K562 (cell line): Measurements from ENCODE around the gene SLC7A8. TPM values are rescaled to one million over a fixed set of nuclear protein-coding genes. Genes with fewer than 3 reads are reported as not detected.
A peak's percentile ranks its signal among the peaks of the same experiment; 100 is the strongest.

Experiments
- ATF7 ChIP-seq: fragments of 450-650 bp; IDR thresholded peaks from 2 replicates; pipeline ENCODE4 v1.7.1; 2014; ENCODE audit warnings: mild to moderate bottlenecking, moderate library complexity
- CHD2 ChIP-seq: IDR thresholded peaks from 2 replicates; pipeline ENCODE4 v1.6.1; 2011; ENCODE audit warnings: low read depth, low read length
- ESRRB ChIP-seq: fragments of 250-450 bp; sonication (Bioruptor Pico); IDR thresholded peaks from 2 replicates; pipeline ENCODE4 v1.5.0; 2020; ENCODE audit warnings: mild to moderate bottlenecking, moderate library complexity, borderline replicate concordance
- HOMEZ ChIP-seq: fragments of 250-450 bp; sonication (Bioruptor Pico); IDR thresholded peaks from 2 replicates; pipeline ENCODE4 v1.4.0; 2020; ENCODE audit warnings: mild to moderate bottlenecking, moderate library complexity
- KLF16 ChIP-seq: IDR thresholded peaks from 2 replicates; pipeline ENCODE4 v1.6.1; 2016; ENCODE audit warnings: antibody characterized with exemption
- MEF2D ChIP-seq: conservative IDR thresholded peaks from 2 replicates; pipeline ENCODE4 v1.6.1; 2016; ENCODE audit warnings: low read depth, missing genetic modification characterization, missing compliant biosample characterization
- SRSF7 ChIP-seq: fragments of 200-400 bp; formaldehyde crosslinking; optimal IDR thresholded peaks from 2 replicates; pipeline ENCODE3; 2017; ENCODE audit warnings: mild to moderate bottlenecking, low read depth, low read length
- TCF7L2 ChIP-seq: fragments of 150-350 bp; IDR thresholded peaks from 2 replicates; pipeline ENCODE4 v1.6.1; 2016; ENCODE audit warnings: low read depth, mild to moderate bottlenecking, low read length, moderate library complexity
- ZNF57 ChIP-seq: fragments of 450-650 bp; formaldehyde crosslinking; IDR thresholded peaks from 2 replicates; pipeline ENCODE4 v1.4.0; 2020; ENCODE audit warnings: mild to moderate bottlenecking, moderate library complexity
- polyA plus RNA-seq, 8 experiments: library from polyadenylated mRNA; depleted of rRNA in 4 of 8; stranded (reverse) in 5 of 8; unstranded in 3 of 8; fragments of >200 nt; fragmentation: Nextera tagmentation in 2 of 8; fragmentation: Illumina TruSeq in 1 of 8; extraction: Ambion mirVana in 2 of 8; extraction: Trizol in 1 of 8; gene quantifications; 2 replicates each; pipeline versions ENCODE4 v1.2.1 to v1.2.3, GENCODE V29; 2011 to 2014; ENCODE audit warnings: inconsistent platforms in 1 of 8, missing spikeins in 1 of 8
- total RNA-seq, 7 experiments: library from RNA; depleted of rRNA in 6 of 7; stranded (reverse); fragments of >200 nt in 6 of 7; fragmentation: Illumina TruSeq in 2 of 7; extraction: Trizol in 2 of 7; gene quantifications; 2 replicates each; pipeline versions ENCODE4 v1.2.1 to v1.2.3, GENCODE V29; 2011 to 2021; ENCODE audit warnings: low replicate concordance in 1 of 7
- TF ChIP-seq, protein P1 (sequence below), 2 experiments: fragments of 450-650 bp in 1 of 2; IDR thresholded peaks; 2 replicates each; pipeline ENCODE4 v1.6.1; 2011 to 2017; ENCODE audit warnings: low read depth in 2 of 2, antibody characterized with exemption in 1 of 2, borderline replicate concordance in 1 of 2, low read length in 1 of 2, mild to moderate bottlenecking in 1 of 2, mixed read lengths in 1 of 2; ENCODE audit not compliant: control insufficient read depth in 1 of 2

Gene SLC7A8
- total and polyA plus RNA-seq, 9 of the 15 experiments (the other 6 are each of a cell fraction or from before 2014, with no cell fraction given): 2.0 to 33.0 (median 6.0) TPM

GRCh38 chr14:23128969-23129758 is 54.3 kb downstream of the SLC7A8 start (continued):
- no peak for TF ChIP-seq HOMEZ
- TF ChIP-seq ZNF57 (CRISPR knock-in tag): no peak
- no peak for TF ChIP-seq ESRRB (CRISPR knock-in tag)
- TF ChIP-seq, protein P1, sequence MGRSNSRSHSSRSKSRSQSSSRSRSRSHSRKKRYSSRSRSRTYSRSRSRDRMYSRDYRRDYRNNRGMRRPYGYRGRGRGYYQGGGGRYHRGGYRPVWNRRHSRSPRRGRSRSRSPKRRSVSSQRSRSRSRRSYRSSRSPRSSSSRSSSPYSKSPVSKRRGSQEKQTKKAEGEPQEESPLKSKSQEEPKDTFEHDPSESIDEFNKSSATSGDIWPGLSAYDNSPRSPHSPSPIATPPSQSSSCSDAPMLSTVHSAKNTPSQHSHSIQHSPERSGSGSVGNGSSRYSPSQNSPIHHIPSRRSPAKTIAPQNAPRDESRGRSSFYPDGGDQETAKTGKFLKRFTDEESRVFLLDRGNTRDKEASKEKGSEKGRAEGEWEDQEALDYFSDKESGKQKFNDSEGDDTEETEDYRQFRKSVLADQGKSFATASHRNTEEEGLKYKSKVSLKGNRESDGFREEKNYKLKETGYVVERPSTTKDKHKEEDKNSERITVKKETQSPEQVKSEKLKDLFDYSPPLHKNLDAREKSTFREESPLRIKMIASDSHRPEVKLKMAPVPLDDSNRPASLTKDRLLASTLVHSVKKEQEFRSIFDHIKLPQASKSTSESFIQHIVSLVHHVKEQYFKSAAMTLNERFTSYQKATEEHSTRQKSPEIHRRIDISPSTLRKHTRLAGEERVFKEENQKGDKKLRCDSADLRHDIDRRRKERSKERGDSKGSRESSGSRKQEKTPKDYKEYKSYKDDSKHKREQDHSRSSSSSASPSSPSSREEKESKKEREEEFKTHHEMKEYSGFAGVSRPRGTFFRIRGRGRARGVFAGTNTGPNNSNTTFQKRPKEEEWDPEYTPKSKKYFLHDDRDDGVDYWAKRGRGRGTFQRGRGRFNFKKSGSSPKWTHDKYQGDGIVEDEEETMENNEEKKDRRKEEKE (IDR thresholded peaks at IDR 0.05; ENCODE audit: borderline replicate concordance in 1 of 2, control insufficient read depth in 1 of 2, low read depth in 2 of 2, low read length in 1 of 2): no peak
- TF ChIP-seq CHD2: no peak
- TF ChIP-seq TCF7L2: no peak
- TF ChIP-seq ATF7: peak; percentile 25; the same call in 1 of the 2 replicates
- TF ChIP-seq MEF2D (tag): no peak
- TF ChIP-seq SRSF7: no peak
- peak; percentile 62; the same call in 1 of the 2 replicates for TF ChIP-seq KLF16
